22Rv1 (cell line): Measurements from ENCODE around the gene LBP.

ENCODE experiments used
- ZFX ChIP-seq: fragments of 450-650 bp; IDR thresholded peaks from 2 replicates; pipeline ENCODE4 v1.6.1; 2017; ENCODE audit warnings: antibody characterized with exemption, borderline replicate concordance
- TF ChIP-seq, protein P1 (sequence below): fragments of 450-650 bp; IDR thresholded peaks from 2 replicates; pipeline ENCODE4 v1.5.1; 2017; ENCODE audit warnings: mild to moderate bottlenecking

DNA sequence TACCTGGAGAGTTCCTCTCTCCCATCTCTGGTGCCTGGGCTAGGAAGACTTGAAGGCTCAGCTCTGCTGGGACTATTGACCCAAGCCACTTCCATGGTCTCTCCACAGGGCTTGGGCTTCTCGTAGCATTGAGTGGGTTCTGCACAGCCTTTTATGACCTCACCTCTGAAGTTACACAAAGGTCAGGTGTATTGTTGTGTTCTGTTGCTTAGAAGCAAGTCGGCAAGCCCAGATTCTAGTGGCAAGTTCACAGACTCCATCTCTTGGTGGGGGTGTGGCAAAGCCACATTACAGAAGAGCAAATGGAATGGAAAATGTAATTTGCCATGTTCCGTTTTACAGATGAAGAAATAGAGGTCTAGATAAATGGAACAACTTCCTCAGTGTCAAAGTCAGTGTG is 28.9 kb upstream of the LBP start:
- TF ChIP-seq, protein P1, sequence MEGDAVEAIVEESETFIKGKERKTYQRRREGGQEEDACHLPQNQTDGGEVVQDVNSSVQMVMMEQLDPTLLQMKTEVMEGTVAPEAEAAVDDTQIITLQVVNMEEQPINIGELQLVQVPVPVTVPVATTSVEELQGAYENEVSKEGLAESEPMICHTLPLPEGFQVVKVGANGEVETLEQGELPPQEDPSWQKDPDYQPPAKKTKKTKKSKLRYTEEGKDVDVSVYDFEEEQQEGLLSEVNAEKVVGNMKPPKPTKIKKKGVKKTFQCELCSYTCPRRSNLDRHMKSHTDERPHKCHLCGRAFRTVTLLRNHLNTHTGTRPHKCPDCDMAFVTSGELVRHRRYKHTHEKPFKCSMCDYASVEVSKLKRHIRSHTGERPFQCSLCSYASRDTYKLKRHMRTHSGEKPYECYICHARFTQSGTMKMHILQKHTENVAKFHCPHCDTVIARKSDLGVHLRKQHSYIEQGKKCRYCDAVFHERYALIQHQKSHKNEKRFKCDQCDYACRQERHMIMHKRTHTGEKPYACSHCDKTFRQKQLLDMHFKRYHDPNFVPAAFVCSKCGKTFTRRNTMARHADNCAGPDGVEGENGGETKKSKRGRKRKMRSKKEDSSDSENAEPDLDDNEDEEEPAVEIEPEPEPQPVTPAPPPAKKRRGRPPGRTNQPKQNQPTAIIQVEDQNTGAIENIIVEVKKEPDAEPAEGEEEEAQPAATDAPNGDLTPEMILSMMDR, result no peak
- no peak for TF ChIP-seq ZFX
